GM19395 (cell line): ENCODE data around the gene PSMD6.

Experiments used
- ATAC-seq: cut with Tn5 transposase; IDR thresholded peaks from one replicate; pipeline ENCODE4 v1.9.1; 2021; ENCODE audit warnings: mild to moderate bottlenecking, moderate library complexity; ENCODE audit not compliant: unreplicated experiment

The PSMD6 gene

DNA sequence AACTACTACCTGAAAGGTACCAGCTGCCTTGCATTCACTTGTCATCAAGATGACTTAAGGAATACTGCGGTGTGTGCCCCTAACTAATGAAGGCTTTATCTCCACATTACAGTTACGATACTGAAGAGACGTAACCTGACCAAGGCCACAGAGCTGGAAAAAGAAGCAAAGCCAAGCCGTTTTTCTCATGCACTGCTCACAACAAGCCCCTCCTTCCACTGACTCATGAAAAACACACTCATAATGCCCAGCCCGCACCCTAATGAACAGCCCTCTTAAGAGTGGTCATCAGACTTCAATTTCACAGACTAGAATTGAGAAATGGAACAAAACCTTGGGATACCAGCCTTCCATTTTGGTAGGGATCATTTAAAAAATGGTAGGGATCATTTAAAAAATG, 11.6 kb downstream of the PSMD6 start:
- ATAC-seq, result no peak

DNA sequence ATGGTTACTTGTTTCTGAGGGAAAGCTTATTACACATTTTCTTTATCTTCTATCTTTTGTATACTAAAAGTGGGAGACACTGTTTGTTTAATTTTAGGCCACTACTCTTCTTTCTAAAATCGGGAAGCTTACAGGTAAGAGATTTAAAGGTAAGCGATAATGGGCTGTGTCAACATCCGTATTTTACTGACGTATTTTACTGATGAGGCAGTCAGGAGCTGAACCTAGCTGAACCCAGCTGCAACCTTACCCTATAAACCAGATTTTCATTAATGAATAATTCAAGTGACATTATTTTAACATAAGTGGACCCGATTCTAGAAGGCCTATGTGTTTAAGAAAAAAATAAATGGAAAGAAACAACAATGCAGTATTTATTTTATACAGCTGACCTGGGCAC, 13.1 kb downstream of the PSMD6 start:
- ATAC-seq, result no peak

DNA sequence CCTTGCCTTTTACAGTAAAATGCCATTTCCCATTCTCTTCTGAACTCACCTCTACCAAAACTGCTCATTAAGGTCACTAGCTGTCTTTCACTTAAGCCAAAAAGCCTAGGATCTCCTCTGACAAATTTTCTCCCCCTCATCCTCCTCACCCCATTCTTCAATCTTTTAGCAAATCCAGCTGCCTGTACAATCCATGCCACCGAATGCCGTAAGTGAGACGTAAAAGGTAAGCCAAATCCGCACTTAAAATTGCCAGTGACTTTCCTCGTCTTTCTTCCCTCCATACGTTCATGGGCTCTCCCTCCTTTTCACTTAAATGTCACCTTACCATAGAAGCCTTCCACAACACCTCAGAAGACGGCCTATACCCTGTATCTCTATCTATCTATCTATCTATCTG, 13.8 kb downstream of the PSMD6 start:
- no peak for ATAC-seq

DNA sequence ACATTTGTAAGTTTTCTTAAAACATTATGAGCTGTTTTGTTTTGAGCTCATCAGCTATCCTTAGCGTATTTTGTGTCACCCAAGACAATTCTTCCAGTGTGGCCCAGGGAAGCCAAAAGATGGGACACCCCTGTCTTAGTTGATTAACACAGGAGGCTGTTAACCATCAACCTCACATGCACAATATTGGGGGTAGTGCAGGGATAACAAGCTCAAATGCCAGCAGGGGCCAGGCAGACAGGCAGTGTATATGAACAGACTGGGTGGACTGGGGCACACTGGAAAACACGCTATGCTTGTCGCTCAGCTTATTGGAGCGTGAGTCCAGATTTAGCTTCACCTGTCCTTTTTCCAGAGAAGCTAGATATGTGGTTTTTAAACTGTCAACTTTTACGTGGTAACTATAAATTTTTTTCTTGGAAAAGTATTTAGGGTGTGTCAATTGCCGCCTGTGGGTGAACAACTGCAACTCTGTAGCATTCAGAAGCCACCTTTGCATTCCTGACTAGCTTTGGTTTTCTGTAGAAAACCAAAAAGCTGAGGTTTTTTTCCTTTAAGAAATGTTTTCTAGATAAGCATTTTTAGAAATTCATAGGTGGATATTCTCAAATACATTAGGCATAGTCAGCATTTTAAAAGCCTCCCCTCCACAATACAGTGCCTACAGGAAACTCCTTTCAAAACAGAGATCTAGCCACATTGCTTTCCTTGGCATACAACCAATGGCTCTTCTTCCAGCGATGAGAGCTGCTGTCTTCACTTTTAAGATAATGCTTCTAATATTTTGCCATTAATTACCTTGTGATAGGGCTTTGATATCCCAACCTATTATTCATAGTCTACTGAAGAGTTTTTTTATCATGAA, 14.6 kb downstream of the PSMD6 start:
- ATAC-seq, result no peak

DNA sequence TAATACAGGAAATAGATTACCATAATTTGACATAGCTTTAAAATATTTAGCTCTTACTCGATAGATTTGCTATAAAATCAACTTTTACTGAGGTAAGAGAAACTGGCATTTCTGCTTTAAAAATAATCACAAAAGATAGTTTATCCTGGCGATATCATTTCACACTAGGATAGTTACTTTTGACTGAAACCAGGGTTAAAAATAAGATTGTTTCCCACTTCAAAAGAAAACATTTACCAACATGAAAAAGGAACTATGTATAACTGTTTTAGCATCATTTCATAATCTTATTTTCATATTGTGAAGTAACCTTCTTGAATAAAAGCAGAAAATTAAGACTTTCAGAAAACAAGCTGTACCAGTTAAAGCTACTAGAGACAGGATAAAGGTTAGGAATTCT, 15.3 kb downstream of the PSMD6 start:
- ATAC-seq, result no peak

DNA sequence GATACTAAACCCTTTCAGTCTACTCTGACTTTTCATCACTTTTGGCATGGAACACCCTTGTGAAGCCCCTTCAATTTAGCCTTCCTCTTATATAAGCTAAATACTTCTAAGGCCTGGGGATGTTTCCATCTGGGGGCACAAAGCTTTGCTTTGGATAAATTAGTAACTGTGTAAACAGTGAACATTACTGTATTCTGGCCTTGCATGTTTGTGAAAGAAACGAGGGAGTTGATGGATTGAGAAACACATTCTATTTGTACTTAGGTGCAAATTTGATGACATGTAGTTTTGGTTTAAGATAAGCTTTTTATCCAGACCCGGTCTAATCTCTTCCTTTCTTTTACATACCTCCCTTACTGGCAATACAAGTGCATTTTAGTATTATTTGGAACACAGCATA, 19.7 kb downstream of the PSMD6 start:
- no peak for ATAC-seq

DNA sequence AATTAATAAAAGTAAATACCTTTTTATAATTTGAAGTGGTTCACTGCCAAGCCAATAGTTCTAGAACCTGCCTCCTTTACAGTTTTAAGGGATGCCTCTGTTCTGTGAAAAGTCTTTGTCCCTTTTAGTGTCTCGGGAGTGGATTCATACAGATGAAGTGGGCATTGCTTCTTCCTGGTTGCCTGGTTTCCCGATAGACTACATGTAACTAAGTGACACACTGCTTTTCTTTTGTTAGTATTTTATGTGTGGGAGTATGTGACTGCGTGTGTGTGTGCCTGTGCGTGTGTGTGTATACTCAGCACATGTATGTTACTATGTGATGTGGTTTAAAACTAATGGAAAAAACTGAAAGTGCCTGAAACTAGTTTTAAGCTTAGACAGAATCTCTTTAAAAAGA, 21.1 kb downstream of the PSMD6 start:
- no peak for ATAC-seq

DNA sequence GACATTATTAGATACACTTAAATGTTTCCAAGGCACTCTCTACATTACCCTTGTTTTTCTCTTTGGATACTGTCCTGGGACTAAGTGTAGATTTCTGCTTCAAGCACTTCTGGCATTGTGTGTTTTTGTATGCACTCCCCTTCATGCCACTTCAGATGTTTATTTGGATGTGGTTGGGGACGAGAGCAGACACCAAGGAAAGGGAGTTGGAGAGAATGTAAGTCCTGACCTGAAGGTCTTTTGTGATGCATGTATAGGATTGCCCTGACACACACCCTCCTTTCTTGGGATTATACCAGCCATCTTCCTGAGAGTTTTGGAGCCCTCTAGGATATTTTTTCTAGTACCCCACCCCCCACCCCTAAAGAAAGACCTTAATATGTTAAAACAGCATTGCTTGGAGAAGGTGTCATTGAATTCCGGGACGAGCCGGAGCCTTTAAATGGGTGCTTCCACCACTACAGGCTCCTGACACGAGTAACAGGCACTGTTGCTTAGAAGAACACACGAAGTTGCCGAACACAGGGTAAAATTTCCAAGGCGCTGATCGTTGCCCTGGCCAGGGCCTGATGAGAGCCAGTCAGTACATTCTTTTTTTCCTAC, 22.7 kb downstream of the PSMD6 start:
- no peak for ATAC-seq

DNA sequence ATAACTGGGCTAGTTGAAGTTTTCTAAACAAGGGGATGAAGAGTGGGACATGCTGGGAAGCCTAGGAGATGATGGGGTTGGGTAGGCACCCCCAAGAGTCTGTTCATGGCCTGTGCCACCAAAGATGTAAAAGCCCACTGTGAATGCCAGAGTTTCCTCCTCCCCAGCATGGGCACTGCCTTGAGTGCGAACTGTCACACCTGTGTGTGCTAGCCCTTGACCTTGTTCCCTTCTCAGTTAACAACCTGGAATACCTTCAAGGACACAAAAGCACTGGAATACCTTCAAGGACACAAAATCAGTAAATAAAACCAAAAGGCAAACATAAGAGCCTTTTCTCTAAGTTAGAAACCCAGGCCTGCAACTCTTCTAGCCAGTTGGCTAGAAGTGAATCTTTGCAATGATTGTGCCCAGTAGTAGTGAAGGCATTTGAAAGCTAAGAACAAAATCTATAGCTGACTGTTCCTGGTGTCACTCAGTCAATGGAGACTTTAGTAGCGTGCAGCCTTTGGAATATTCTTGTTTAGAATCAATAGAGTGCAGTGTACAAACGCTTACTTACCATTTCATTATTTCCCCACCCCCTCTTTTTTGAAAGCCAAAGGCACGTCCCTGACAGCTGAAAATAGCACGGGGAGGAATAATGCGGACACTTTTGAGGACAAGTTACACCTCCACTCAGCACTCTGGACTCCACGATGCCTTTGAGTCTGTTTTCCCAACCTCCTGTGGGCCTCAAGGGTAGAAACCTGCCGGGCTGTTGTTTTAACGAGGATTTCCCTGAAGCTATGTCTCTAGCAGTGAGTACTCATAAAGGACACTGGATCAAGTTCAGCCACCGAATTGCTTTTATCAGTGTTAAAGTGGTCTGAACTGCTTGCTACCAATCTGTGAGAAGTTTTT, 24.2 kb downstream of the PSMD6 start:
- ATAC-seq, result no peak

DNA sequence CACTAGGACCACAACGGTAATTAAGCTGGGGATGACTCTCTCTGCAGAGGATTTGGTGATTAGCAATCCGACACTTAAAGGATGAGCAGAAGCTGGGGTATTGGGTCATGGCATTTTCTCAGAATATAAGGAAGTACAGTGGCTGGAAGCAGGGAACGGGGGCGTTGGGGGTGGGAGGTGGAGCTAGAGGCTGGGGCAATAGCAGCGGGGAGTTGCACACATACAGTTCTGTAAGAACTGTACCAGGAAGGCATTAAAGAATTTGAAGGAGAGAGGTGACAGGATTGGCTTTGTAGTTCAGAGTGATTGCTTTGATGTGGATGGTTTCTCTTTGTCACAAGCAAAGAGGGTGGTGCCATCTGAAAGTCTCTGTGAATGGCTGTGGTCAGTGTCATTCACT, 28.2 kb downstream of the PSMD6 start:
- ATAC-seq, result no peak

DNA sequence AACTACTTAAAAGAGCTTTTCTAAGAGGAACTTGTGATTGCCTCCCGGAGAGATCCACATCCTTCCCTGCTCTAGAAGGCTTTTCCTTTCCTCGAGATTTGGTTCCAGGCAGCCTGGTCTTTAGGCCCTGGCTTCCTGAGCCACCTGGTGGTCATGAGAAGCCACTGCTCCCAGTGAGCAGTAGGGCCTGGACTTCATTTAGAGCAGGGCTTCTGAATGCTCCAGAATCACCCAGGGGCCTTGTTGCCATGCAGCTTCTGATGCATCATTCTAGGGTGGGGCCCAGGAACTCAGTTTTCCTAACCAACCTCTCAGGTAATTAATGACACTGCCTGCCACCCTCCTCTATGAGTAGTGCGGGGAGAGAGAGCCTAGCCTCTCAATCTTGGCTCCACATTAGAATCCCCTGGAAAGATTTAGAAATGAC, 29.6 kb downstream of the PSMD6 start:
- peak; percentile 89 for ATAC-seq

DNA sequence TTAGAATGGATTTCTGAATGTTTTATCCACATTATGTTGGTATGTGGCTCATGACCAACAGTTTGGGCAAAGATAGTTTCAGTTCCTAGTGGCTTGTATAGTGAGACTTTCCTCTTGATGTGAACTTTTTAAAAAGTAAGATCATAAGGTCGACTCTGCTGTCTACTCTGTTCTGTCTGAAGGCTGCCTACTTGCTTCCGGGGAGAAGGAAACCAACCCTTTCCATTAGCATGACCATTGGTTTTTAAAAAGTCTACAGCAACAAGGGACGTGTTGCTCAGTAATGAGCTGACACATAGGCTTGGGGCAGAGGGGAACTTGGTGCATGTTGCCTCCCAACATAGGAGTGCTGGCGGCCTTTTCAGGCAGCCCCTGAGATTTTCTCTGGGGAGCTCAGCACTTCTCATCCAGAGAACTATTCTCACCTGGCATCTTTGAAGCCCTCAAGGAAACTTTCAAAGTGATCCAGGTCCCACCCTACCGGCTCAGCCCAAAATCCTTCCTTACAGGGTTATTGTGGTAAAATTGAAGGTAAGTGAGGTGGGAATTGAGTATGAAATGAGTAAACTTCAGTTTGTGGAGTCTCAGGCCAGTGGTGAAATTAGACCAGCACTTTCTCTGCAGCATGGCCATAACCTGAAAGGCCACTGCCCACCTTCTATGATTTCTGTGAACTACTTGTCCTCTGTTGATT, 30.6 kb downstream of the PSMD6 start:
- no peak for ATAC-seq

DNA sequence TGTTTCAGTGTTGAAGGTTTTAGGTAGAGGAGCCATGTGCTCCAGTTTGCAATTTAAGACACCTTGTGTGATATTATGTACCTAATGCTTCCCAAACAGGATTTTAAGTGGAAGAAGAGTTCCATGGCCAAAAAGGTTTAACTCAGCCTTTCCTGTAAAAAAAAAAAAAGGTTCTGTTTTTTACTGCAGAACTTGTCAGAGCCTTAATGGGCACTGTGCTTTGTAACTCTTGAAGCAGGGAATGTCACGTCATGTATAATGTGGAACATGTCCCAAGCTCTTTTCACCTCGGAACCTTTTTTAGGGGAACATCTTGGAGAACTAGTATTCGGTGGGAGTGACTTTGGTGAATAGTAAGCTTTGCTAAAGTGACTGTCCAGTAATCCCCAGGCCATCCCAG, 31.6 kb downstream of the PSMD6 start:
- ATAC-seq, result no peak

DNA sequence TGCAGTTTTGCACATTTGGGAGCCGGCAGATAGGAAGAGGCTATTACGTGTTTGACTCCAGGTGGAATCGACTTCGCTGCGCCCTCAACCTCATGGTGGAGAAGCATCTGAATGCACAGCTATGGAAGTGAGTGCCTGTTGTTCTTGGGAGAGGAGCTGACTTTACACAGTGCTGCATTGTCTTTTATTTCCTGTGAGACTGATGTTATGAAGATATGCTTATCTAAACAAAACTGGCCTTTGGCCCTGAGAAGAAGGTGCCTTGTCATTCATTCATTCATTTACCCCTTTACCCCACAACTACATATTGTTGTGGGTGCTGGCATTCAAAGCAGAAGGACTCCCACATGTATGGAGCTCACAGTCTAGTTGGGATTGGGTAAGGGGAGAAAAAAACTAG, 32.6 kb downstream of the PSMD6 start:
- no peak for ATAC-seq

DNA sequence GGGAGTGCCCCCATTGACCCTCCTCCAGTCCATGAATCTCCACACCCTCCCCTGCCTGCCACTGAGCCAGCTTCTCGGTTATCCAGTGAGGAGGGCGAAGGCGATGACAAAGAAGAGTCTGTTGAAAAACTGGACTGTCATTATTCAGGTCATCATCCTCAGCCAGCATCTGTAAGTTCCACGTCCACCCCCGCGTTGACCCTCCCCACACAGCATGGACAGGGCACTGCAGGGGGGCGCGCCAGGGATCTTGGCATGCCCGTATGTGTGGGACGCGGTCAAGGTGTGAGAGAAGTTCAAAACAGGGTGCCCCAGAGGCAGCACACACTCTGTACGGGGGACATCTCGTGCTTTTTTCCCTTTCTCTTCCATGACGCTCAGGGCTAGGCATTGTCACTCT, 33.1 kb downstream of the PSMD6 start:
- ATAC-seq, result no peak

DNA sequence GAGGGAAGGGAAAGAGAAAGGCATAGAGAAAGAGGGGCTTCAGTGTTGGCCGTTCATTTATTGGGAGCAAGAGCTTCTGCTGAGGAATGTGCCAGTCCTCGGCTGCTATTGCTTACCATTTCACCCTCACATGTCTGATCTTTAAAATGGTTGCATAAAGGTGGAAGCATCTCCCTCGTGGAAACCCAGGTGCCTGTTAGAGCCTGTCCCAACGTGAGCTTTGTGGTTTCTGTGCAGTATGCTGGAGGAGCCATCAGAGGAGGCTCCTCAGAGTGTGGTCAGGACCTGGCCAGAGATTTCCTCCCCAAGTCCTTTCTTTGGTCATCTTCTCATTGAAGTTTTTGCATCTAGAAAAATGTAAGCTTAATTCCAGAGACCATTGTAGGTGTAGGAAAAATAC, 34.4 kb downstream of the PSMD6 start:
- no peak for ATAC-seq

DNA sequence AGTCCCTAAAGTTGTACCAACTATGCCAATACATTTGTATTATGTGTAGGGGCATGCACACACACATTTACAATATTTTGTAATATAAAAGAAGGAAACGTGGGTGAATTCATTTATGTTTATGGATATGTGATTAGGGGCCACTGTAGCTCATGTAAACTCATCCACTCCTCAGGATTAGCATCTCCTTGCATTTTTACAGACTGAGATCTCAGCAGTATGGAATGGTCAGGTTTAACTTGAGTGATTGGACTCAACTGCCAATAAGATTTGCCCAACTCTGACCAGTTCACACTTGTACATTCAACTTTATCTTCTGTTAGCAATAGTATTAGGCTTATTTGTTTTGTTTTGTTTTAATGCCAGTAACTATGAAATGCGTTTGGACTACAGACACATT, 36.5 kb downstream of the PSMD6 start:
- no peak for ATAC-seq

DNA sequence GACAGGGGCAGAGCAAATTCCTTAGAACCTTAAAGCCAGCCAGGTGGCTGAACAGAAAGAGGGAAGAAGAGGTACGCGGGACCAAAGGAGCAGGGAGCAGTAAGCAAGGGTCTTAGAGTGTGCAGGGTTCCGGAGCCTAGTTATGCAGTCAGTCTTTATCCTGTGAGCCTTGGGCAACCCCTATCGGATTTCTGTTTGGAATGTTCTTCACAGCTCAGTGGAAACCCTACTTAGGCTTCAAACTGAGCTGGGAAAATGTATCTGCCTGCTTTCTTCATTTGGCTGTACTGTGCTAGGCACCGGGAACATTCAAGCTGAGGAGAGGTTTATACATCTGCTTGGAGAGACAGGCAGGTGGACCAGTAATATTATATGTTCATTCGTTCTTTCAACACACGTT, 37.1 kb downstream of the PSMD6 start:
- ATAC-seq, result no peak

DNA sequence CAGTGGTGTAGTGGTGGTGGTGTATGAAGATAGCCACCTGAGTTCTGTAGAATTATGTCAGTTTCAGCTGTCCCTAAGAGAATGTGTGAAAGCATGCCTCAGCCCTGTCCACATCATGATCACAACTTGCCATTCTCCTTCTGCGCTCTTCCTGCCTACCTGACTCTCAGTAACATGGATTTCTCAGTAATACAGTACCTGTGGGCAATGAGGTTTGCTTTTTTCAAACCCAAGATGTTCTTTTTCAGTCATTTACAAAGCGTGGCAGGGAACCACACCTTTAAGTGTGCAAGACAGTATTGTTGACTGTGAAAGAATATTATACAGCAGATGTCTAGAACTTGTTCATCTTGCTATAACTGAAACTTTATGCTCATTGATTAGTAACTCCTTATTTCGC, 38.9 kb downstream of the PSMD6 start:
- ATAC-seq, result no peak

DNA sequence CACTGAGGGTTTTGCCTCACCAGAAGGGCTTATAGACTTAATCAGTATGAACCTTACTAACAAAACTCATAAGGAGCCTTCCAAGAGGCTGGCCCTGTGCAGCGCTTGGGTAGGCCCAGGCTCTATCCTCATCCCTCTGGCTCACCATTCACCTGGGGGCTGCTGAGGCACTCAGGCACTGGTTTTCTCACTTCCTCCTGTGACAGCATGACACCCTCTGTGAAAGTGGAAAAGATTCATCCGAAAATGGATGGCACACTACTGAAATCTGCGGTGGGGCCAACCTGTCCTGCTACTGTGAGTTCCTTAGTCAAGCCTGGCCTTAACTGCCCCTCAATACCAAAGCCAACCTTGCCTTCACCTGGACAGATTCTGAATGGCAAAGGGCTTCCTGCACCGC, 41.3 kb downstream of the PSMD6 start:
- peak; percentile 71 for ATAC-seq
